Spleen (tissue), 11 donors: ENCODE results near the gene RANBP3. TPM values are rescaled to one million over a fixed set of nuclear protein-coding genes. Genes with fewer than 3 reads are reported as not detected.
"Not testable (repeated sequence)": the region's sequence is repeated elsewhere in the genome, so short reads cannot be mapped to it uniquely, and the experiment has no call there.

Source experiments
- DNase-seq: peaks from one replicate; pipeline ENCODE4 v3.0.0-alpha.2; 2020
- H3K27ac ChIP-seq, 8 donors: fragments of 200-600 bp; sonication (generic) in 7 of 8; 1 replicate in 4 of 8; 2 replicates in 4 of 8; pipeline versions ENCODE4 v1.5.0 to v1.8.0; 2016 to 2021; ENCODE audit warnings: inconsistent platforms in 4 of 8, mild to moderate bottlenecking in 4 of 8, moderate library complexity in 1 of 8
- H3K27me3 ChIP-seq, 7 donors: fragments of 200-600 bp; sonication (generic) in 6 of 7; replicated peaks in 1 of 7; 1 replicate in 4 of 7; 2 replicates in 3 of 7; pipeline versions ENCODE4 v1.5.0 to v1.8.0; 2016 to 2021; ENCODE audit warnings: inconsistent platforms in 3 of 7, mild to moderate bottlenecking in 1 of 7
- H3K36me3 ChIP-seq, 6 donors: fragments of 200-600 bp; sonication (generic) in 5 of 6; 1 replicate in 4 of 6; 2 replicates in 2 of 6; pipeline versions ENCODE4 v1.5.0 to v1.8.0; 2016 to 2021; ENCODE audit warnings: inconsistent platforms in 2 of 6
- H3K4me1 ChIP-seq, 6 donors: fragments of 200-600 bp; sonication (generic) in 5 of 6; 1 replicate in 3 of 6; 2 replicates in 3 of 6; pipeline versions ENCODE4 v1.5.0 to v1.8.0; 2016 to 2021; ENCODE audit warnings: inconsistent platforms in 3 of 6
- H3K4me3 ChIP-seq, 8 donors: fragments of 200-600 bp; sonication (generic) in 7 of 8; 1 replicate in 4 of 8; 2 replicates in 4 of 8; pipeline versions ENCODE4 v1.5.0 to v1.8.0; 2016 to 2021; ENCODE audit warnings: inconsistent platforms in 4 of 8, mild to moderate bottlenecking in 4 of 8, moderate library complexity in 2 of 8
- H3K9me3 ChIP-seq, 8 donors: fragments of 200-600 bp; sonication (generic) in 7 of 8; 1 replicate in 4 of 8; 2 replicates in 4 of 8; pipeline versions ENCODE4 v1.5.0 to v1.8.0; 2016 to 2021; ENCODE audit warnings: inconsistent platforms in 4 of 8
- POLR2A ChIP-seq, 3 donors: fragments of 450-650 bp; IDR thresholded peaks; one replicate each; pipeline ENCODE4 v1.5.1; 2017; ENCODE audit warnings: antibody characterized with exemption in 3 of 3, mild to moderate bottlenecking in 1 of 3
- POLR2AphosphoS5 ChIP-seq, 3 donors: sonication (generic); formaldehyde crosslinking; IDR thresholded peaks; one replicate each; pipeline ENCODE4 v1.5.1; 2017; ENCODE audit warnings: antibody characterized with exemption in 3 of 3
- WGBS, 5 donors: extraction: QIAGEN DNeasy Blood & Tissue Kit in 3 of 5; methylation state at CpG; one replicate each; pipeline versions ENCODE4 v1.1.5 to v1.1.7; 2013 to 2018; 5-methylcytosine and 5-hydroxymethylcytosine counted together
- intact Hi-C: fragments of 100-400 bp; cut with DNase I; formaldehyde crosslinking; loops from one replicate; pipeline ENCODE4 v1.15.0; 2023; ENCODE audit warnings: low total_unique reads
- polyA plus RNA-seq, 3 donors: library from polyadenylated mRNA; stranded (reverse); fragments of 200-250 nt; gene quantifications; one replicate each; pipeline ENCODE4 v1.2.1, GENCODE V29; 2013
- total RNA-seq, 7 donors: library from RNA; depleted of rRNA in 3 of 7; stranded (reverse); fragments of >200 nt in 3 of 7; fragmentation: NEBNext Ultra II Directional in 4 of 7; extraction: Animal tissue kit (Norgen Biotek cat#: 25700) in 4 of 7; gene quantifications; one replicate each; pipeline versions ENCODE4 v1.1.0 to v1.2.1, GENCODE V29; 2016 to 2021
- TF ChIP-seq, protein P1 (sequence below), 11 experiments: fragments of 200-600 bp in 7 of 11; fragments of 450-650 bp in 4 of 11; sonication (generic) in 4 of 11; IDR thresholded peaks in 8 of 11; conservative IDR thresholded peaks in 3 of 11; 1 replicate in 7 of 11; 2 replicates in 4 of 11; pipeline versions ENCODE4 v1.4.0 to v1.8.0; 2016 to 2021; ENCODE audit warnings: antibody characterized with exemption in 11 of 11, inconsistent platforms in 4 of 11, mild to moderate bottlenecking in 1 of 11
- donor health status: healthy with polysubstance abuse.
- donor health status: DM: no; HTN: no; CAD: no; lungs with moderate emphysema.
- donor health status: DM: no; HTN: no; CAD: no.
- donor health status: Bipolar disorder and iron deficiency.
- donor health status: healthy.
- donor health status: DM: no; HTN: no; CAD: no.
- donor health status: DM: yes; HTN: yes; CAD: no.

RANBP3 gene
- total and polyA plus RNA-seq, 10 donors = 27.5 to 92.9 (median 69.8) TPM

DNA sequence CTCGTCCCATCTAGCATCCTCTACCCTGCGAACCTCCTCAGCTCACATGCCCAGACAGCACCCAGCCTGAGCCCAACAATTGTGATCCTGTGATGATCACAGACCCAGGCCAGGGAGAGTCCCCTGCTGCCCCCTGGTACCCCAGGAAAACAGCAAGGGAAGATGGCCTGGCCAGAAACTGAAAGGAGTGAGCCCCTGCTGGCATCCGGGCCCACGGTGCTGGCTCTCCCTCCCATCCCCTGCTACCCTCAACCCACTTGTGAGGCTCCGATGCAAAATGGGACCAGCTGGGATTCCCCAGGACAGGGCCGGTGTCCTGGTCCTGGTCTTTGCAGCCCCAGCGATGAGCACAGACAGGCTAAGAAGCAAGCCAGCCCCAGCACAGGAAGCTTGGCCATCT, 14.1 kb downstream of the RANBP3 start:
- H3K4me1 ChIP-seq = peaks cover 62 to 100% (median 99%) of the 10 kb centered on the region in 6 donors
- no peak overlapping the region for H3K4me3 ChIP-seq
- H3K36me3 ChIP-seq = peaks cover 0 to 23% (median 6%) of the 10 kb centered on the region in 6 donors
- H3K27ac ChIP-seq = peak overlapping the region in 7 of 8 donors; percentile 81 to 90 (median 84)
- intact Hi-C loops = loop anchor here (10.0 kb wide), 1 partner anchor 59 kb away; the partner anchor contains the start of genes NDUFA11 and VMAC
- H3K9me3 ChIP-seq = no peaks in the 10 kb centered on the region
- H3K27me3 ChIP-seq = no peaks in the 10 kb centered on the region
- TF ChIP-seq POLR2A (IDR thresholded peaks at IDR 0.05) (no peak), POLR2AphosphoS5 (IDR thresholded peaks at IDR 0.05) (no peak)
- TF ChIP-seq, protein P1, sequence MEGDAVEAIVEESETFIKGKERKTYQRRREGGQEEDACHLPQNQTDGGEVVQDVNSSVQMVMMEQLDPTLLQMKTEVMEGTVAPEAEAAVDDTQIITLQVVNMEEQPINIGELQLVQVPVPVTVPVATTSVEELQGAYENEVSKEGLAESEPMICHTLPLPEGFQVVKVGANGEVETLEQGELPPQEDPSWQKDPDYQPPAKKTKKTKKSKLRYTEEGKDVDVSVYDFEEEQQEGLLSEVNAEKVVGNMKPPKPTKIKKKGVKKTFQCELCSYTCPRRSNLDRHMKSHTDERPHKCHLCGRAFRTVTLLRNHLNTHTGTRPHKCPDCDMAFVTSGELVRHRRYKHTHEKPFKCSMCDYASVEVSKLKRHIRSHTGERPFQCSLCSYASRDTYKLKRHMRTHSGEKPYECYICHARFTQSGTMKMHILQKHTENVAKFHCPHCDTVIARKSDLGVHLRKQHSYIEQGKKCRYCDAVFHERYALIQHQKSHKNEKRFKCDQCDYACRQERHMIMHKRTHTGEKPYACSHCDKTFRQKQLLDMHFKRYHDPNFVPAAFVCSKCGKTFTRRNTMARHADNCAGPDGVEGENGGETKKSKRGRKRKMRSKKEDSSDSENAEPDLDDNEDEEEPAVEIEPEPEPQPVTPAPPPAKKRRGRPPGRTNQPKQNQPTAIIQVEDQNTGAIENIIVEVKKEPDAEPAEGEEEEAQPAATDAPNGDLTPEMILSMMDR (IDR thresholded peaks at IDR 0.05 in 8 of 11, conservative IDR thresholded peaks at IDR 0.05 in 3 of 11) = no peak
- DNase-seq = peak; percentile 61
- 84 to 92% (median 87%) methylated on average over 5 to 7 of the region's 7 CpGs for WGBS, 5 donors

DNA sequence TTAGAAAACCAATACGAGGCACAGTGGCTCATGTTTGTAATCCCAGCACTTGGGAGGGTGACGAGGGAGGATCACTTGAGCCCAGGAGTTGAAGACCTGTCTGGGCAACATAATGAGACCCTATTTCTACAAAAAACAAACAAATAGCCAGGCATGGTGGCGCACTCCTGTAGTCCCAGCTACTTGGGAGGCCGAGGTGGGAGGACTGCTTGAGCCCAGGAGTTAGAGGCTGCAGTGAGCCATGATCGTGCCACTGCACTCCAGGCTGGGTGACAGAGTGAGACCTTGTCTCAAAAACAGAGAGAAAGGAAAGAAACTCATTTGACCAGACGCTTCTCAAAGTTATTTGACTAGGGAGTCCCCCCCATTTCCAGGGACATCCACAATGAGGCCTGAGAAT, 14.7 kb downstream of the RANBP3 start:
- peaks cover 61 to 100% (median 99%) of the 10 kb centered on the region in 6 donors for H3K4me1 ChIP-seq
- DNase-seq = not testable (repeated sequence)
- intact Hi-C loops = loop anchor here (10.0 kb wide), 1 partner anchor 58 kb away; the partner anchor contains the start of genes NDUFA11 and VMAC

DNA sequence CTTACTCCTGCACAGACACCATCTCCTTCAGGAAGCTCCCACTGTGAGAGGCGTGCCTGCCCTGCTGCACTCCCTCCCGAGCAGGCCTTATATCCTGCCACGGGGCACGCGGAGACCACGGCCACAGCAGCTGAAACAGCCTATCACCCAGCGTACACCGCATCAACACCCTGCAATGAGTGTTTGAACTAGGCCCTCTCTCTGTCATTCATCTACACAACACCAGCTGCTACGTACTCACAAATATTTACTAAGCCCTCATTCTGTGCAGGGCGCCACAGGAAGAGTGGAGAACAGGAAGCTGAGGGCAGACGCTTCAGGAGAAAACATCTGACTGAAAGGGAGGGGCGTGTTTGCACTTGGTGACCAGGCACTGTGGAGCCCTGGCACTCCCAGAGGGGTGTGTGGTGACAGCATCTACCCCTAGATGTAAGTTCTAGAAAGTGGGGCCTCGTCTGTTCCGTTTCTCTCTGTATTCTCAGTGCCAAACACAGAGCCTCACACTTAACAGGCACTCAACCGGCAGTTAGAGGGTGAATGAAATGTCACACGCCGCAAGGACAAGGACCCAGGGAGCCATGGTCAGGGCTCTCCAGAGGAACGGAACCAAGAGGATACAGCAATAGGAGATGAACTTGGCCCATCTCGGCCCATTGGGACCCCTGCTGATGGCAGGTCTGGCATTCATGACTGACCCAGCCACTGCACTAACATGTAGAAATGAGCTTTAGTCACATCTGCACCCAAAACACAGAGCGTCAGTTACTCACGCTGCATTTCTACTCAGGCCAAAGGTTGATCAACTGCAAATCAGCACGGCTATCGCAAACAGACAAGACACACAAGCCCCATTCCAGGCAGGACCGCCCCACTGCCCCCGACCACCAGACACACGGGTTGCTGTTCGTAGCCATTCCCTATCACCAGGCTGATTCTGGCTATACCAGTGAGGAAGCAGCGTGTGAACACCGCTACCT, 15.7 kb downstream of the RANBP3 start:
- 24 to 38% (median 33%) methylated on average over 25 to 29 of the region's 29 CpGs for WGBS, 5 donors
- Histone ChIP-seq H3K27me3 (no peaks in the 10 kb centered on the region), H3K36me3 (peaks cover 0 to 37% (median 6%) of the 10 kb centered on the region in 6 donors), H3K27ac (peak overlapping the region; percentile 71 to 90 (median 84)), H3K4me1 (peaks cover 51 to 100% (median 96%) of the 10 kb centered on the region in 6 donors), H3K9me3 (no peaks in the 10 kb centered on the region), H3K4me3 (peak overlapping the region in 2 of 8 donors; percentile 8 to 49)
- DNase-seq = peak; percentile 87
- intact Hi-C loops = loop anchor here (10.0 kb wide), 1 partner anchor 57 kb away; the partner anchor contains the start of genes NDUFA11 and VMAC
- TF ChIP-seq POLR2A (IDR thresholded peaks at IDR 0.05) = no peak
- TF ChIP-seq POLR2AphosphoS5 (IDR thresholded peaks at IDR 0.05) = peak; percentile 82 to 83 (median 82)
- TF ChIP-seq, protein P1 (IDR thresholded peaks at IDR 0.05 in 8 of 11, conservative IDR thresholded peaks at IDR 0.05 in 3 of 11) = no peak

More for the DNA sequence above, 14.7 kb downstream of the RANBP3 start:
- H3K36me3 ChIP-seq = peaks cover 0 to 28% (median 6%) of the 10 kb centered on the region in 6 donors
- not testable (repeated sequence) for H3K4me3 ChIP-seq, H3K9me3 ChIP-seq, H3K27me3 ChIP-seq
- peak overlapping the region; percentile 71 to 90 (median 84) for H3K27ac ChIP-seq
- 82 to 93% (median 91%) methylated on average over 6 of the region's 6 CpGs for WGBS, 5 donors

DNA sequence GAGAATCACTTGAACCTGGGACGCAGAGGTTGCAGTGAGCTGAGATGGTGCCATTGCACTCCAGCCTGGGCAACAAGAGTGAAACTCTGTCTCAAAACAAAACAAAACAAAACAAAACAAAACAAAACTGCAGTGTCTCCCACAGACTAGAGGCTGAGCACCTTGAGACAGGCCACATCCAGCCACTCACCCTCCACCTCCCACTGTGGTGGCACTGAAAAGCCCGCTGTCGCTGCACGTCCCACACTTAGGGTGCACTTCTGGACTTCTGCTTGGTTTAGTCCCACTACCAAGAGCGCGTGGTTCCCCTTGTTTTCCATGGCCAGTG, 16.3 kb downstream of the RANBP3 start:
- not testable (repeated sequence) for H3K9me3 ChIP-seq

More for the DNA sequence above, 16.3 kb downstream of the RANBP3 start:
- peak overlapping the region; percentile 71 to 90 (median 84) for H3K27ac ChIP-seq
- DNase-seq, H3K27me3 ChIP-seq: not testable (repeated sequence)
- H3K4me3 ChIP-seq = peak overlapping the region in 2 of 8 donors; percentile 8 to 49
- H3K36me3 ChIP-seq = peaks cover 0 to 43% (median 6%) of the 10 kb centered on the region in 6 donors
- intact Hi-C loops = loop anchor here (10.0 kb wide), 1 partner anchor 57 kb away; the partner anchor contains the start of genes NDUFA11 and VMAC
- WGBS, 5 donors = 56 to 68% (median 56%) methylated on average over 5 to 6 of the region's 6 CpGs
- H3K4me1 ChIP-seq = peaks cover 44 to 100% (median 92%) of the 10 kb centered on the region in 6 donors
